ENCODE measurements around the gene FRYL. TPM values are rescaled to one million over a fixed set of nuclear protein-coding genes. Genes with fewer than 3 reads are reported as not detected.
"Not testable (repeated sequence)": the region's sequence is repeated elsewhere in the genome, so short reads cannot be mapped to it uniquely, and the experiment has no call there.

FRYL gene
- polyA plus RNA-seq = 45.7 TPM
- long read RNA-seq, donor 1 = 0 reads
- long read RNA-seq, donor 2, partial matches to known transcripts = 5 of 9 reads
- long read RNA-seq, donor 2, other reads (novel, unspliced or antisense) = 0 of 9 reads
- long read RNA-seq, donor 3, partial matches to known transcripts = 0 of 6 reads
- long read RNA-seq, donor 3, other reads (novel, unspliced or antisense) = 0 of 6 reads
- long read RNA-seq, donor 4, partial matches to known transcripts = 0 of 10 reads
- long read RNA-seq, donor 4, other reads (novel, unspliced or antisense) = 10 of 10 reads
- long read RNA-seq, donor 5, partial matches to known transcripts = 91 of 111 reads
- long read RNA-seq, donor 5, other reads (novel, unspliced or antisense) = 18 of 111 reads
- long read RNA-seq, donor 6, partial matches to known transcripts = 0 of 1 reads
- long read RNA-seq, donor 6, other reads (novel, unspliced or antisense) = 0 of 1 reads
- long read RNA-seq, donor 7, partial matches to known transcripts = 161 of 172 reads
- long read RNA-seq, donor 7, other reads (novel, unspliced or antisense) = 11 of 172 reads
- long read RNA-seq, donor 8, partial matches to known transcripts = 5 of 8 reads
- long read RNA-seq, donor 8, other reads (novel, unspliced or antisense) = 0 of 8 reads
- long read RNA-seq, donor 9, partial matches to known transcripts = 0 of 3 reads
- long read RNA-seq, donor 9, other reads (novel, unspliced or antisense) = 0 of 3 reads
- long read RNA-seq, donor 10, partial matches to known transcripts = 0 of 1 reads
- long read RNA-seq, donor 10, other reads (novel, unspliced or antisense) = 0 of 1 reads
- long read RNA-seq, donor 11, partial matches to known transcripts = 138 of 162 reads
- long read RNA-seq, donor 11, other reads (novel, unspliced or antisense) = 24 of 162 reads

GRCh38 chr4:48779998-48780864, at the start of gene FRYL:
TSS of gene FRYL (minus strand) at chr4:48780279. CDS start at chr4:48634410, 145,869 bp downstream.
- Histone ChIP-seq H3K9me3 (ENCODE audit: control insufficient read depth, low read depth, low read length) (no peaks in the 10 kb centered on the region), H3K4me1 (ENCODE audit: control insufficient read depth, insufficient read depth, low read length) (peaks cover 11% of the 10 kb centered on the region), H3K36me3 (ENCODE audit: control insufficient read depth, insufficient read depth, low read length) (no peaks in the 10 kb centered on the region), H3K4me3 (ENCODE audit: low read length) (peak within 1 kb of the TSS; percentile 89), H3K27me3 (ENCODE audit: control insufficient read depth, insufficient read depth, low read length) (no peaks in the 10 kb centered on the region), H3K27ac (ENCODE audit: low read length) (peak within 1 kb of the TSS; percentile 98)
- DNase-seq = peak; percentile 99 to 100
- WGBS (ENCODE audit: insufficient coverage, low lambda C conversion rate) = no CpG with 5 or more reads among the region's 51 CpGs

DNA sequence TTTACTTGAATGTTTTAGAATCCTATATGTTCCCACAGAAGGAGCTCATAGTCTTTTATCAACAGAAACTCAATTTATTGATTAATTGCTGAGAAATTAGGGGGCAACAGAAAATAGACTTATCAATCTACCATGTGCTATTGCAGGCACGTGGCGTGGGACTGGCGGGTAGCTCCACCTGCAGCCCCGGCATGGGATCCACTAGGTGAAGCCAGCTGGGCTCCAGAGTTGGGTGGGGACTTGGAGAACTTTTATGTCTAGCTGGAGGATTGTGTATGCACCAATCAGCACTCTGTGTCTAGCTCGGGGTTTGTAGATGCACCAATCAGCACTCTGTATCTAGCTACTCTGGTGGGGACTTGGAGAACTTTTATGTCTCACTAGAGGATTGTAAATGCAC, 47.5 kb upstream of the FRYL start:
- Histone ChIP-seq H3K9me3 (ENCODE audit: control insufficient read depth, low read depth, low read length) (no peaks in the 10 kb centered on the region), H3K4me1 (ENCODE audit: control insufficient read depth, insufficient read depth, low read length) (peaks cover 3% of the 10 kb centered on the region), H3K36me3 (ENCODE audit: control insufficient read depth, insufficient read depth, low read length) (no peaks in the 10 kb centered on the region), H3K27ac (ENCODE audit: low read length) (no peak overlapping the region), H3K27me3 (ENCODE audit: control insufficient read depth, insufficient read depth, low read length) (no peaks in the 10 kb centered on the region), H3K4me3 (ENCODE audit: low read length) (no peak overlapping the region)
- no peak for DNase-seq
- WGBS (ENCODE audit: insufficient coverage, low lambda C conversion rate) = no CpG with 5 or more reads among the region's 5 CpGs

GRCh38 chr4:48821431-48821830, 41.4 kb upstream of the FRYL start:
- not testable (repeated sequence) for H3K27ac ChIP-seq (ENCODE audit: low read length); H3K4me3 ChIP-seq (ENCODE audit: low read length); H3K27me3 ChIP-seq (ENCODE audit: control insufficient read depth, insufficient read depth, low read length); H3K4me1 ChIP-seq (ENCODE audit: control insufficient read depth, insufficient read depth, low read length); H3K36me3 ChIP-seq (ENCODE audit: control insufficient read depth, insufficient read depth, low read length); H3K9me3 ChIP-seq (ENCODE audit: control insufficient read depth, low read depth, low read length); DNase-seq
- no CpG with 5 or more reads among the region's 2 CpGs for WGBS (ENCODE audit: insufficient coverage, low lambda C conversion rate)

GRCh38 chr4:48816971-48817370, 36.9 kb upstream of the FRYL start:
- Histone ChIP-seq H3K27me3 (ENCODE audit: control insufficient read depth, insufficient read depth, low read length) (no peaks in the 10 kb centered on the region), H3K4me1 (ENCODE audit: control insufficient read depth, insufficient read depth, low read length) (no peaks in the 10 kb centered on the region), H3K9me3 (ENCODE audit: control insufficient read depth, low read depth, low read length) (no peaks in the 10 kb centered on the region), H3K27ac (ENCODE audit: low read length) (no peak overlapping the region), H3K4me3 (ENCODE audit: low read length) (no peak overlapping the region), H3K36me3 (ENCODE audit: control insufficient read depth, insufficient read depth, low read length) (no peaks in the 10 kb centered on the region)
- no peak for DNase-seq
- 100% methylated on average over 1 of the region's 6 CpGs for WGBS (ENCODE audit: insufficient coverage, low lambda C conversion rate)

DNA sequence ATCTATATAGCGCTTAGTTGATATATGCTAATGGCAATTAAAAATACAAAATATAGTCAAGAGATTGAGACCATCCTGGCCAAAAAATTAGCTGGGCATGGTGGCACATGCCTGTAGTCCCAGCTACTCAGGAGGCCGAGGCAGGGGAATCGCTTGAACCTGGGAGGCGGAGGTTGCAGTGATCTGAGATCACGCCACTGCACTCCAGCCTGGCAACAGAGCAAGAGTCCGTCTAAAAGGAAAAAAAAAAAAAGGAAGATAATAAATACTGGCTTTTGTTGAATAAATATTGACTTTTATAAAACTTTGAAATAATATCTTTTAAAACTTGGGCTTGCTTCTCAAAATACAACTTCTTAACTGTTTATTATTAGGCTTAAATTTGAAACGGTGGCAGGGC, 36.2 kb upstream of the FRYL start:
- not testable (repeated sequence) for H3K27me3 ChIP-seq (ENCODE audit: control insufficient read depth, insufficient read depth, low read length); H3K27ac ChIP-seq (ENCODE audit: low read length); H3K4me3 ChIP-seq (ENCODE audit: low read length); DNase-seq; H3K9me3 ChIP-seq (ENCODE audit: control insufficient read depth, low read depth, low read length); H3K4me1 ChIP-seq (ENCODE audit: control insufficient read depth, insufficient read depth, low read length); H3K36me3 ChIP-seq (ENCODE audit: control insufficient read depth, insufficient read depth, low read length)
- WGBS (ENCODE audit: insufficient coverage, low lambda C conversion rate) = 92% methylated on average over 5 of the region's 7 CpGs

DNA sequence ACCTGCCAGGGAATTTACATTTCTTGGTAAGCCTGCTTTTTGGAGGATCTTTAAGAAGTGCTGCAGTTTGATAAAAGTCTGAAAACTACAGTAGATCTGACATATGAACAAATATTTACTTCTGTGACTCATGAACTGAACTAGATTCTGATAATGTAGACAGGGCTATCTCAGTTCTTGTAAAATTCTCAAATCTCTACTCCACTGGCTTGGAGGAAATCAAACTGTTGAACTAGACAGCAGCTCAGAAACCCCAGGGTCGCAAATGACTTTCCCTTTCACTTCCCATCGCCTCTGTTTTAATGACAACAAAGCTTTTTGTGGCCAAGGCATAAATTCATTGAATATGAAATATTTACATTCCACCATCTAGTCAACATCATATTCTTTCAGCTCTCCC, 35.4 kb upstream of the FRYL start:
- H3K4me1 ChIP-seq (ENCODE audit: control insufficient read depth, insufficient read depth, low read length) = no peaks in the 10 kb centered on the region
- 17% methylated on average over 2 of the region's 2 CpGs for WGBS (ENCODE audit: insufficient coverage, low lambda C conversion rate)
- no peaks in the 10 kb centered on the region for H3K27me3 ChIP-seq (ENCODE audit: control insufficient read depth, insufficient read depth, low read length)
- no peak for DNase-seq
- H3K9me3 ChIP-seq (ENCODE audit: control insufficient read depth, low read depth, low read length) = no peaks in the 10 kb centered on the region
- H3K27ac ChIP-seq (ENCODE audit: low read length) = no peak overlapping the region
- no peak overlapping the region for H3K4me3 ChIP-seq (ENCODE audit: low read length)
- H3K36me3 ChIP-seq (ENCODE audit: control insufficient read depth, insufficient read depth, low read length) = no peaks in the 10 kb centered on the region

GRCh38 chr4:48813964-48814363, 33.9 kb upstream of the FRYL start:
- WGBS (ENCODE audit: insufficient coverage, low lambda C conversion rate) = no CpG with 5 or more reads among the region's 1 CpG
- Histone ChIP-seq H3K27me3 (ENCODE audit: control insufficient read depth, insufficient read depth, low read length) (no peaks in the 10 kb centered on the region), H3K27ac (ENCODE audit: low read length) (no peak overlapping the region), H3K36me3 (ENCODE audit: control insufficient read depth, insufficient read depth, low read length) (no peaks in the 10 kb centered on the region), H3K4me3 (ENCODE audit: low read length) (no peak overlapping the region), H3K4me1 (ENCODE audit: control insufficient read depth, insufficient read depth, low read length) (no peaks in the 10 kb centered on the region), H3K9me3 (ENCODE audit: control insufficient read depth, low read depth, low read length) (no peaks in the 10 kb centered on the region)
- DNase-seq = no peak

DNA sequence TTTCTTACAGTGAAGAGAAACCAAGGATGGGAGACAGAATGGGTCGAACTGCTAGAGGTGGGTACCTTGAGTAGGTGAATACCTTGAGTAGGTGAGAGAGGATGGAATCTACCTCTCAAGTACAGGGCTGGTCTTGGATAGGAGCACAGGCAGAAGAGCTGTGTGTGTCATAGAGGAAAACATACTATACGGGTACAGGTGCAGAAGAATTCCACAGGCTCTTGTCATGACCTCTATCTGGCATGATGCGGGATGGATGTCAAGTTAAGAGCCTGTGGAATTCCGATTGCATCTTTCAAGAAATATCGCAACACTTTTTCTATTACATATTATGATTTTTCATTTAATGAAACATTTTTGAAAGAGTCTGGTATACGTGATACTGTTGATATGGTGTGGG, 32.8 kb upstream of the FRYL start:
- Histone ChIP-seq H3K36me3 (ENCODE audit: control insufficient read depth, insufficient read depth, low read length) (no peaks in the 10 kb centered on the region), H3K27ac (ENCODE audit: low read length) (no peak overlapping the region), H3K4me1 (ENCODE audit: control insufficient read depth, insufficient read depth, low read length) (no peaks in the 10 kb centered on the region), H3K4me3 (ENCODE audit: low read length) (no peak overlapping the region), H3K9me3 (ENCODE audit: control insufficient read depth, low read depth, low read length) (no peaks in the 10 kb centered on the region), H3K27me3 (ENCODE audit: control insufficient read depth, insufficient read depth, low read length) (no peaks in the 10 kb centered on the region)
- no peak for DNase-seq
- WGBS (ENCODE audit: insufficient coverage, low lambda C conversion rate) = 90% methylated on average over 2 of the region's 6 CpGs

- Histone ChIP-seq H3K4me1 (ENCODE audit: control insufficient read depth, insufficient read depth, low read length) (no peaks in the 10 kb centered on the region), H3K9me3 (ENCODE audit: control insufficient read depth, low read depth, low read length) (no peaks in the 10 kb centered on the region), H3K4me3 (ENCODE audit: low read length) (no peak overlapping the region), H3K36me3 (ENCODE audit: control insufficient read depth, insufficient read depth, low read length) (no peaks in the 10 kb centered on the region), H3K27me3 (ENCODE audit: control insufficient read depth, insufficient read depth, low read length) (no peaks in the 10 kb centered on the region), H3K27ac (ENCODE audit: low read length) (no peak overlapping the region)
- no peak for DNase-seq
- WGBS (ENCODE audit: insufficient coverage, low lambda C conversion rate) = no CpG with 5 or more reads among the region's 8 CpGs
These were observed 24.7 kb upstream of the FRYL start for GRCh38 chr4:48804584-48805301.

Data from large intestine (tissue), 12 donors.